Hematopoietic multipotent progenitor cell treated with erythropoietin and hydrocortisone succinate and interleukin-3 and kit ligand, for 8 days (in vitro differentiated cells): Measurements from ENCODE around the gene HIPK2.

Experiments
- DNase-seq: peaks from one replicate; pipeline ENCODE4 v3.0.0-alpha.2; 2015

HIPK2 gene

DNA sequence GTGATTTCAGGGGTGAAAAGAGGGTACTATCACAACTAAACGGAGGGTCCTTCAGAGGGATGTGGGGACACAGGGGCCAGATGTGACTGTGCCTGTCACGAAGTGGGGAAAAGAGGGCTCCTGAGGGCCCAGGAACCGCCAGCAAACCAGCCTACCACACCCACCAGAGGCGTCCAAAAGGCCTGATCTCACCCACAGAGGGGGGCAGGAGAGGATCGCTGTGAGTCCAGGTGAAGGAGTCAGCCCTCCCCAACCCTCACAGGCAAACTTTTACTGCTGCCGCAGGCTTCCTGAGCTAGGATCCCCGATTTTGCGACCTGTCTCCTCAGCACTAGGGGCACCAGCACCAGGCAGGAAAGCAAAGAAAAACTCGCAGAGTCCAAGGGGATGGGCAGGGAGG is 64.7 kb downstream of the HIPK2 start:
- no peak for DNase-seq

DNA sequence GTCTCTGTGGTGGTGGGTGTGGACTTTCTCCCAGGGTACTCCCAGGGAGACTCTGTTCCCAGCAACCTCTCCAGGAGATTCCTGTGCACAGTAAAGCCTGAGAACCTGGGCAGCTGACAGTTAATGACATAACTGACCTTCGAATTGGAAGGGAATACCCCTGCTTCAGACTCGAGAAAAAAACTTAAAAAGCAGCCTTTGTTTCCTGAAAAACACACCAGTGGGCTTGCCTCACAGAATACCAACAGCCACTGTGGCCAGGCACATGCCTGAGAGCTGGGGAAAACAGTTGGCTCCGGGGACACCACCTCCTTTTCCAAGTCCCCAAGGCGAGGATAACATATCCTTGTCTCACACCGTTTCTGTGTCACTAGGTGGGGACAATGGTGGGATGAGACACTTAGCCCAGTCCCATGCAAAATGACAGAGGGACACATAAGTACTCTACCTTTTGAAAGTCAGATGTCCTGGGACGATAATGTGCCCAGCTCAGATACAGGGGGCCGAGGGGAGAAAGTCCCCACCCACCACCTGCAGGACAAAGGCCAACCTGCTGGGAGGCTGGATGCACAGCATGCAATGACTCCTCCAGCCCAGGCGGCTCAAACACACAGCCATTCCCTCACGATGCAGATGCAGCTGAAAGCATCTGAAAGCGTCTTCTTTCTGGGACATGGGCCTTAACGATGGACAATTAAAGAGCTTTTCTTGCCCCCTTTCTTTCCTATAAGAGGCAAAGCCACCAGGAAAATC is 65.6 kb downstream of the HIPK2 start:
- DNase-seq: no peak

- no peak for DNase-seq
Observed at GRCh38 chr7:139710036-139710435, 67.8 kb downstream of the HIPK2 start.

DNA sequence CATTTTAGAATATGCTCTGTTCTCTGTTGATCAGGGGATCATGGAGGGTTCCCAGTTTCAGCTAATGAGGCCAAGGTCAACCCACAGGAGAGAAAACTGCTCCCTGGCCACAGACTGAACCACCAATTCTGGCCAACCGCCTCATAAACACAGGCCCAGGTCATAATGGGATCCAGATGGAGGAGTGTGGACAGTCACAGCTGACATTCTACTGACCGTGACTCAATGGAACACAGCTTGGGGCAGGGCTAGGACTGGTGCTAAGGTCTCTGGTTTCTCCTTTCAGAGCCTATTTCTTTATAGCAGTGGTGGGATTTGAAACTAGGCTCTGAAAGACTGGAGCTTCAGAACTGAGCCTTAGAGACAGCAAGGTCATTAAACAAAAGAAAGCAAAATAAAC is 68.3 kb downstream of the HIPK2 start:
- no peak for DNase-seq

DNA sequence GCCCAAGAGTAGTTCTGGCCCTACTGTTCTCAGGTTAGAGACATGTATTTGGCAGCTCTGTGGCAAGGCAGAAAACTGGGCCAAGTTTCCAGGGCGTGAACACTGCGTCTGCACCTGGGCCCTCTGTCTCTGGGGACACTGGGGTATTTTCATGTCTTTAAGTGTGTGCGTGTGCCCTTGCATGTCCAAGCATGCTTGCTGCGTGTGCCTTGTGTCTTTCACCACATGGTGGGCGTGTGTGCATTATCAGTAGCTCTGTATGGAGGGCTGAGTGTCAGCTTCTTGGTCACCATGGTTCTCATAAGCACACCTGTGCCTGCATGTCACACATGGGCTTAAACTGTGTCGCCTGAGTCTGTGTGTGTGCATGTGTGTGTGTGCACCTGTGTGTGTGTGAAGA is 69.3 kb downstream of the HIPK2 start:
- no peak for DNase-seq

- DNase-seq: no peak
Observed at GRCh38 chr7:139706837-139707236, 71.0 kb downstream of the HIPK2 start.

DNA sequence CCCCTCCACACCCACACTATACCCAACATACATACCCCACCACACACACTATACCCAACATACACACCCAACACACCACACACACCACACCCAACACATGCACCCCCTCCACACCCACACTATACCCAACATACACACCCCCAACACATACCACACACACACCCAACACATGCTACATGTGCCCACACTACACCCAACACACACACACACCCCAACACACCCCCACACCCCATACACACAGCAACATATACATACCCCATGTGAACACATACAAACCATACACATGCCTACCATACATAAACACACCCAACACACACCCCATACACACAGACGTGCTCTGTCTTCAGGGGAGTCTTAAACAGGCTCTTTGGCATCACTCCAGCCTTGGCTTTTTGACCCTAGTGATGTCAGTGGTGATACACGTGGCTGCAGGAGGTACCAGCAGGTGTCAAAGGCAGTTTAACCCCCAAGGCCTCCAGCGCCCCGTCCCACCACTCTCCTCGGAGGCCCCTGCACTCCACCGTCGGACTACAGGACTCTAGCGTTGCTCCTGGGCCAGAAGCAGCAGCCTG is 73.4 kb downstream of the HIPK2 start:
- DNase-seq: peak; percentile 18

GRCh38 chr7:139703487-139704307 is 74.1 kb downstream of the HIPK2 start:
- peak; percentile 34 for DNase-seq

- peak; percentile 19 for DNase-seq
Observed at GRCh38 chr7:139702811-139703486, 74.8 kb downstream of the HIPK2 start.

- DNase-seq: peak; percentile 53
Observed at GRCh38 chr7:139702313-139702731, 75.5 kb downstream of the HIPK2 start.

DNA sequence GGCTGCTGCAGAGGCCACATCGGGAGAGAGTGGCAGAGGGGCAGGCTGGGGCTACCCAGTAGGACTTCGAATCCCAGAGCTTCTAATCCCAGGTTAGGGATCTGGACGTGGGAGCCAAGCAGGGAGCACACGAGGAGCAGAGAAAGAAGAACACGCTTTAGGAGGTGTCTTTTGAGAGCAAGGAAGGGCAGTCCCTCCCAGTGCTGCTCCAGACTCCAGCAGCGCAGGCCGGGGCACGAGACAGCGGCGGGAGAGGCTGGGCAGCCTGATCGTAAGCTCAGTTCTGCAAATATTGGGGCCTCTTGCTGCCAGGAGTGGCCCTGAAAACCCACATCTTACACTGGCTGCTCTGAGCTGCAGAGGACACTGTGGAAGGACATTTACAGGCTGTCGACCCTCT is 75.9 kb downstream of the HIPK2 start:
- DNase-seq: no peak

DNA sequence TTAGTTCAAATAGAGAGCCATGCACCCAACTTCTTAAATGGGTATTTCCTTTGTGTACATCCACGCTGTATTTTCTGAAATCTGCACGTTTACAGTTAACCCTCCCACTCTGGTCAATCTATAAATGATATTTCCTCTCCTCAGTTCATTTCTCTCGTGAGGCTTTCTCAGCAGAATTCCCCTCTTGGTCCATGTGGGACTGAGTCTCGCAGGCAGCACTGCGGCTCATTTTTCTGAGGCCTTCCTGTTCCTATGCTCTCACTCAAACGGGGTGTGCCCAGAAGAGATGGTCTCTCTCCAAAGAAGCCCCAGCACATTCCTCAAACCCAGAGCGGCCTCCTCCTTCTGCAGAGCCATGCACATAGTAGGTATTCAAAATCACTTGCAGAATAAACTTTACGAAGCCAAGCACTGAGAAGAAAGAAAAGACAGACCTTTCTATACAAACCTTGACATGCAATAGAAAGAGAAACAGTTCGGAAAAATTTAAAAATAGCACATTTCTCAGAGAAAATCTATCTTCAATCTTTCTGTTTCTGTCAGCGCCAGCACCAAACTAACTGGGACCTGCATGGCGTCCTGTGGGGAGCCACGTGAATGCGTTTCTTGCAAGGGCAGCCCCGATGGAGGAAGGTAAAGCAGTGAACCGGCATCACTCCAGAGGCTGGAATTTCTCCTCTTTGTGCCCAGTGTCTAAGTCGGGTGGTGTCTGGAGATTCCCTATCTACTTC is 77.1 kb downstream of the HIPK2 start:
- DNase-seq: no peak

- DNase-seq: no peak
Observed at GRCh38 chr7:139699640-139700504, 77.9 kb downstream of the HIPK2 start.

DNA sequence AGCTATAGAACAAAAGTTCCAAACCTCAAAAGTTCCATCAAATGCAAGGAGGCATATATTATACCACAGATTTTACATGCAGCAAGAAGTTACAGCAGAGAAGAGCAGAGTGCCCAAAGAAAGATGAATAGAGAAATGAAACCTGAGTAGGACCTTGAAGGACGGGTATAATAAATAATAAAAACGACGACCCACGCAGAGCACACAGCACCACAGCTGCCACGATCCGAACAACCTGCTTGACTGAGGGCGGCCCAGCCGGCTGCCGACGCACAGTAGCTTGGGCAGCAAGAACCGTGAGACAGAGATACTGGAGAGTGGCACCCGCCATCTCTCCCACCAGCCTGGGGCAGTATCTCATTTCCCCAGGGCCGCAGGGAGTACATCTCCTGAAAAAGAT is 79.0 kb downstream of the HIPK2 start:
- no peak for DNase-seq

GRCh38 chr7:139698278-139698677 is 79.5 kb downstream of the HIPK2 start:
- no peak for DNase-seq

DNA sequence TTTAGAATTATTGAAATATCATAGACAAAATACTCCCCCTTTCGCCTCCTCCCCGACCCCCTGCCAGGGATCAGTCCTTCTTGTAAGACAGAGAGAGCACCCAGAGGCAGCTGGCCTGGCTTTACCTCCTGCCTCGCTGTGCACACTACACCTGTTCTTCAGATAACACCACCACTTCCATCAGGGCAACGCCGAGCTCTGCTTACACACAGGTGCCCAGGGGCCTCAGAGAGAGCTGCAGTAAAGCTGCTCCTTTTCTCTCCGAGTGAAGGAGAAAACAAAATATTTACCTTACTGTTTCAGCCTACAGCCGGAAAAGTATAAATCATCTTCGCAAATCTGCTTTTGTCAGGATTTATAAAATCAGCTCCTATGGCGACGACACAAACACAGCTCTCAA is 80.7 kb downstream of the HIPK2 start:
- DNase-seq: no peak

DNA sequence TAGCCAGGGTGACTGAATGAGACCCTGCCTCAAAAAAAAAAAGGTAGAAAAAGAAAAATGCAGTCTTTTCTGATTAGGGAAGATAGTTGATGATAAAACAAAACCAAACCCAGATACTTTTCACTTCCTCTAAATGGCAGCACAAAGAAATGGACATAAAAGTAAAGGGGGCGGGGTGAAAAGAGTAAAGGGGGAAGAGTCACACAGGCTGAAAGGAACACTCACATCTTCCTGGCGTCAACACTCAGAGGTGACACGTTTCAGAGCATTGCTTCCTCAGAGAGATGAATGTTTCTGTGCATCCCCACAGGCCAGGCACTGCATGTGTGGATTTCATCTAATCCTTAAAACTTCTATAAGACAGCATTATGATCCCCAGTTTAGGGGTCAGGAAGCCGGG is 81.2 kb downstream of the HIPK2 start:
- no peak for DNase-seq

DNA sequence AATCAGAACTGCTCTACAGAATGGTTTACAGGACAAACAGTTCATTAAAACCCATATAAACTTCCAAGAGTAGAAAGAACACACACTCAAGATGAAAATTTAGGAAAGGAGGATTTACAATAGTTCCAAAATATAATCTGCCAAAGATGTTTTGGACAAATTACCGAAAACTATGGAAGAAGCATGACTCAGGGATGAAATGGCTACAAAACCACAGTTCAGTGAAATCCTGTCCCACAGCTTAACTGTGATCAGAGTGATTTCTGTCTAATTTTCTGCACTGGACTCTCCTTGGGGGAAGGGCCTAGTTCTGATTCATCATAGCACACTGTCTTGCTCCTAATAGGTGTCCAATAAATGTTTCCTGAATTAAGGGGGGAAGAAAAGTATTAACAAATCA is 82.2 kb downstream of the HIPK2 start:
- no peak for DNase-seq

- no peak for DNase-seq
Observed at GRCh38 chr7:139695051-139695450, 82.7 kb downstream of the HIPK2 start.

- DNase-seq: no peak
Observed at GRCh38 chr7:139694389-139694676, 83.5 kb downstream of the HIPK2 start.

- DNase-seq: no peak
Observed at GRCh38 chr7:139693651-139694388, 84.0 kb downstream of the HIPK2 start.
